ENCODE measurements around the gene ACOT11. TPM values are rescaled to one million over a fixed set of nuclear protein-coding genes. Genes with fewer than 3 reads are reported as not detected.
"Not testable (repeated sequence)": the region's sequence is repeated elsewhere in the genome, so short reads cannot be mapped to it uniquely, and the experiment has no call there.

The ACOT11 gene
- total and polyA plus RNA-seq, 4 experiments from 2014 or later: 0.64 to 1.00 TPM; not detected in 2

DNA sequence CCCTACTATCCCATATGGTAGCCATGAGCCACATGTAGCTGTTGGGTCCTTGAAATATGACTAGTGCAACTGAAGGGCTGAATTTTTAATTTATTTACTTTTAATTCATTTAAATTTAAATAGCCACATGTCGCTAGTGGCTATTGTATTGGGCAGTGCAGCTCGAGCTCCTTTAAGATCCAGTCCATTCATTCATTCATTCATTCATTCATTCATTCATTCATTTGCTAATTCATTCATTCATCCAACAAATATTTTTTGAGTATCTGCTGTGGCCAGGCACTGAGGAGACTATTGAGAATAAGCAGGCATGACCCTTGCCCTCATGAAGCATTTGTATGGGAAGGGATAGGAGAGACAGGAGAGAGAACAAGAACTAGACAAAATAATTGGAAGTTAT, 29.5 kb upstream of the ACOT11 start:
- Mint-ChIP-seq H3K27ac (no peak overlapping the region), H3K36me3 (no peaks in the 10 kb centered on the region), H3K4me1 (no peaks in the 10 kb centered on the region), H3K9me3 (no peaks in the 10 kb centered on the region), H3K27me3 (peaks cover 4 to 6% of the 10 kb centered on the region in 2 donors), H3K4me3 (no peak overlapping the region)
- no peaks in the 10 kb centered on the region for H3K4me1 ChIP-seq (ENCODE audit: insufficient read depth, low read length)
- H3K9me3 ChIP-seq (ENCODE audit: control insufficient read depth in 1 of 2, low read length in 2 of 2): no peaks in the 10 kb centered on the region
- ChIA-PET CTCF (ENCODE audit: partially characterized antibody) (no interaction called here), POLR2A (ENCODE audit: partially characterized antibody) (no interaction called here)
- H3K4me3 ChIP-seq (ENCODE audit: low read length in 2 of 2): no peak overlapping the region
- intact Hi-C loops (cut with micrococcal nuclease): no loop called here
- H3K36me3 ChIP-seq (ENCODE audit: insufficient read depth, low read length): no peaks in the 10 kb centered on the region
- DNase-seq: no peak
- no peak overlapping the region for H3K27ac ChIP-seq (ENCODE audit: low read depth, low read length)
- no peaks in the 10 kb centered on the region for H3K27me3 ChIP-seq (ENCODE audit: insufficient read depth, low read length)

DNA sequence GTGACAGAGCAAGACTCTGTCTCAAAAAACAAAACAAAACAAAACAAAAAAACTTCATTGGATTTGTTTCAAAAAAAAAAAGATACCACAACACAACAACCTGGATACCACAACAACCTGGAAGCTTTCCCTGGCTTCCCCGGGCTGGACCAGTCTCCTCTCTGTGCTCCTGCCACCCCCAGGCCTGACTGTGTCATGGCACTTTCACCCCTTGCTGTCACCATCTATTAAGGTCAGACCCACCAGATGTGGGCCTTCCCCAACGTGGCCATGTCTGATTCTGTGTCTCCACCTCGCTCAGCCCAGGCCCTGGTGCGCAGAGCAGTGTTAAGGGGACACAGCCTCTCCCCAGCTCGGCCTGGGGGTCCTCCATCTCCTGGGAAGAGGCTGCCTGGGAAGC, 28.3 kb upstream of the ACOT11 start:
- no peak for DNase-seq
- no peaks in the 10 kb centered on the region for H3K27me3 ChIP-seq (ENCODE audit: insufficient read depth, low read length)
- intact Hi-C loops (cut with micrococcal nuclease): no loop called here
- H3K27ac ChIP-seq (ENCODE audit: low read depth, low read length): no peak overlapping the region
- no peaks in the 10 kb centered on the region for H3K4me1 ChIP-seq (ENCODE audit: insufficient read depth, low read length)
- peaks cover 4 to 8% of the 10 kb centered on the region in 2 donors for H3K27me3 Mint-ChIP-seq
- H3K4me3 Mint-ChIP-seq: no peak overlapping the region
- no peaks in the 10 kb centered on the region for H3K9me3 Mint-ChIP-seq
- H3K4me1 Mint-ChIP-seq: no peaks in the 10 kb centered on the region
- ChIA-PET POLR2A (ENCODE audit: partially characterized antibody) (no interaction called here), CTCF (ENCODE audit: partially characterized antibody) (no interaction called here)
- H3K27ac Mint-ChIP-seq: no peak overlapping the region
- H3K36me3 ChIP-seq (ENCODE audit: insufficient read depth, low read length): no peaks in the 10 kb centered on the region
- no peaks in the 10 kb centered on the region for H3K9me3 ChIP-seq (ENCODE audit: control insufficient read depth in 1 of 2, low read length in 2 of 2)
- H3K36me3 Mint-ChIP-seq: no peaks in the 10 kb centered on the region
- H3K4me3 ChIP-seq (ENCODE audit: low read length in 2 of 2): no peak overlapping the region

DNA sequence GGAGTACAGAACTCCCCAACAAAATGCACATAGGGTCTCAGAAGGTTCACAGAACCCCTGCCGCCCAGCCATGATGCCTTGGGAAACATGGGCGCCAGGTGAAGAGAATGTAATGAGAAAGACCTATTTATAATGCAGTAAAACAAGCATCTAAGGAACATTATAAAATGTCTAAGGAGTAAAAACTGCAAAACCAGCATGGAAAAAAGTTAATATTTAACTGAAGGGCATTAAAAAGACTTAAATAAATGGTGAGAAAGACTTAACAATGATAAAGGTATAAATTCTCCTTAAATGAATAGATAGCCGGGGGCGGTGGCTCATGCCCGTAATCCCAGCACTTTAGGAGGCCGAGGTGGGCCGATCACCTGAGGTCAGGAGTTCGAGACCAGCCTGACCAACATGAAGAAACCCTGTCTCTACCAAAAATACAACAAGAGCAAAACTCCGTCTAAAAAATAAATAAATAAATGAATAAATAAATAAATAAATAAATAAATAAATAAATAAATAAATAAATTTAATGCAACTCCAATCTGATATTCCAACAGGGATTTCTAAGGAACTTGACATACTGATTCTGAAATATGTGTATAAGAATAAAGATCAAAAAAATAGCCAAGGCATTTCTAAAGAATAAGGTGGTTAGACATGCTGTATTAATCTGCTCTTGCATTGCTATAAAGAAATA, 27.3 kb upstream of the ACOT11 start:
- Mint-ChIP-seq H3K27ac (no peak overlapping the region), H3K27me3 (peaks cover 4 to 6% of the 10 kb centered on the region in 2 donors), H3K9me3 (no peaks in the 10 kb centered on the region), H3K4me1 (no peaks in the 10 kb centered on the region), H3K4me3 (no peak overlapping the region), H3K36me3 (no peaks in the 10 kb centered on the region)
- H3K4me1 ChIP-seq (ENCODE audit: insufficient read depth, low read length): no peaks in the 10 kb centered on the region
- no peaks in the 10 kb centered on the region for H3K36me3 ChIP-seq (ENCODE audit: insufficient read depth, low read length)
- H3K27ac ChIP-seq (ENCODE audit: low read depth, low read length): no peak overlapping the region
- DNase-seq: no peak
- intact Hi-C loops (cut with micrococcal nuclease): no loop called here
- ChIA-PET CTCF (ENCODE audit: partially characterized antibody) (no interaction called here), POLR2A (ENCODE audit: partially characterized antibody) (no interaction called here)
- no peak overlapping the region for H3K4me3 ChIP-seq (ENCODE audit: low read length in 2 of 2)
- no peaks in the 10 kb centered on the region for H3K9me3 ChIP-seq (ENCODE audit: control insufficient read depth in 1 of 2, low read length in 2 of 2)
- no peaks in the 10 kb centered on the region for H3K27me3 ChIP-seq (ENCODE audit: insufficient read depth, low read length)

DNA sequence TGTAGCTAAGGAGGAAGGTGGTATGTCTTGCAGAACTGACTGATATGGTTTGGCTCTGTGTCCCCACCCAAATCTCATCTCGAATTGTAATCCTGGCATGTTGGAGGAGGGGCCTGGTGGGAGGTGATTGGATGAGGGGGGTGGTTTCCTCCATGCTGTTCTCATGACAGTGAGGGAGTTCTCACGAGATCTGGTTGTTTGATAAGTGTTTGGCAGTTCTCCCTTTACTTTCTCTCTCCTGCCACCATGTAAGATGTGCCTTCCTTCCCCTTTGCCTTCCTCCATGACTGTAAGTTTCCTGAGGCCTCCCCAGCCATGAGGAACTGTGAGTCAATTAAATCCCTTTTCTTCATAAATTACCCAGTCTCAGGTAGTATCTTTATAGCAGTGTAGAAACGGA, 21.5 kb upstream of the ACOT11 start:
- H3K4me1 ChIP-seq (ENCODE audit: insufficient read depth, low read length); H3K9me3 Mint-ChIP-seq; H3K9me3 ChIP-seq (ENCODE audit: control insufficient read depth in 1 of 2, low read length in 2 of 2); H3K4me3 Mint-ChIP-seq; H3K4me3 ChIP-seq (ENCODE audit: low read length in 2 of 2); intact Hi-C loops (cut with micrococcal nuclease); CTCF ChIA-PET (ENCODE audit: partially characterized antibody); DNase-seq; H3K4me1 Mint-ChIP-seq; H3K36me3 ChIP-seq (ENCODE audit: insufficient read depth, low read length); POLR2A ChIA-PET (ENCODE audit: partially characterized antibody); H3K27ac ChIP-seq (ENCODE audit: low read depth, low read length); H3K36me3 Mint-ChIP-seq; H3K27me3 ChIP-seq (ENCODE audit: insufficient read depth, low read length); H3K27ac Mint-ChIP-seq; H3K27me3 Mint-ChIP-seq: not testable (repeated sequence)

DNA sequence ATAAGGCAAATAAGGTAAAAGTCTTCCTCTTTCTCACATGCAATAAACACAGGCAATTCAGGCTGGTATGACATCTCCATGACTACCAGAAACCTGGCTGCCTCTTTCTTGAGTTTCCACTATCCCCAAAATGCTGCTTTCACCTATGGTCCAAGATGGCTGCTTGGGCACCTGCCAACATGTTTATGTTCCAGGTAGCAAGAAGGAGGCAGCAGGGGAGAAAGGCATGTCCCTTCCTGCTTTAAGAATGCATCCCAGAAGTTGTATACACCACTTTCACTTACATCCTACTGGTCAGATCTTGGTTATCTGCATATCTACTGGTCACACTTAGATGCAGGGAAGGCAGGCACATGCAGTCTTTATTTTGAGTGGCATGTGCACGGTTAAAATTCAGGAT, 19.4 kb upstream of the ACOT11 start:
- POLR2A ChIA-PET (ENCODE audit: partially characterized antibody): no interaction called here
- H3K36me3 Mint-ChIP-seq: no peaks in the 10 kb centered on the region
- Histone ChIP-seq H3K9me3 (ENCODE audit: control insufficient read depth in 1 of 2, low read length in 2 of 2) (no peaks in the 10 kb centered on the region), H3K36me3 (ENCODE audit: insufficient read depth, low read length) (no peaks in the 10 kb centered on the region), H3K4me1 (ENCODE audit: insufficient read depth, low read length) (no peaks in the 10 kb centered on the region), H3K4me3 (ENCODE audit: low read length in 2 of 2) (no peak overlapping the region), H3K27ac (ENCODE audit: low read depth, low read length) (no peak overlapping the region), H3K27me3 (ENCODE audit: insufficient read depth, low read length) (no peaks in the 10 kb centered on the region)
- H3K9me3 Mint-ChIP-seq: no peaks in the 10 kb centered on the region
- peaks cover 4 to 8% of the 10 kb centered on the region in 2 donors for H3K27me3 Mint-ChIP-seq
- intact Hi-C loops (cut with micrococcal nuclease): no loop called here
- CTCF ChIA-PET (ENCODE audit: partially characterized antibody): no interaction called here
- H3K4me1 Mint-ChIP-seq: no peaks in the 10 kb centered on the region
- H3K27ac Mint-ChIP-seq: no peak overlapping the region
- DNase-seq: no peak
- H3K4me3 Mint-ChIP-seq: no peak overlapping the region

- Mint-ChIP-seq H3K4me1 (no peaks in the 10 kb centered on the region), H3K27ac (no peak overlapping the region), H3K36me3 (no peaks in the 10 kb centered on the region), H3K27me3 (peaks cover 2 to 7% of the 10 kb centered on the region in 2 donors), H3K4me3 (no peak overlapping the region), H3K9me3 (no peaks in the 10 kb centered on the region)
- ChIA-PET CTCF (ENCODE audit: partially characterized antibody) (no interaction called here), POLR2A (ENCODE audit: partially characterized antibody) (no interaction called here)
- Histone ChIP-seq H3K4me3 (ENCODE audit: low read length in 2 of 2) (no peak overlapping the region), H3K27me3 (ENCODE audit: insufficient read depth, low read length) (no peaks in the 10 kb centered on the region), H3K4me1 (ENCODE audit: insufficient read depth, low read length) (no peaks in the 10 kb centered on the region), H3K9me3 (ENCODE audit: control insufficient read depth in 1 of 2, low read length in 2 of 2) (no peaks in the 10 kb centered on the region), H3K36me3 (ENCODE audit: insufficient read depth, low read length) (no peaks in the 10 kb centered on the region), H3K27ac (ENCODE audit: low read depth, low read length) (no peak overlapping the region)
- intact Hi-C loops (cut with micrococcal nuclease): no loop called here
- no peak for DNase-seq
Observed at GRCh38 chr1:54532033-54532432, 16.0 kb upstream of the ACOT11 start.

- H3K27ac ChIP-seq (ENCODE audit: low read depth, low read length); H3K27me3 ChIP-seq (ENCODE audit: insufficient read depth, low read length); DNase-seq; H3K9me3 Mint-ChIP-seq; H3K4me3 ChIP-seq (ENCODE audit: low read length in 2 of 2); POLR2A ChIA-PET (ENCODE audit: partially characterized antibody); H3K36me3 Mint-ChIP-seq; H3K4me3 Mint-ChIP-seq; H3K27me3 Mint-ChIP-seq; H3K4me1 Mint-ChIP-seq; H3K4me1 ChIP-seq (ENCODE audit: insufficient read depth, low read length); H3K36me3 ChIP-seq (ENCODE audit: insufficient read depth, low read length); intact Hi-C loops (cut with micrococcal nuclease); H3K9me3 ChIP-seq (ENCODE audit: control insufficient read depth in 1 of 2, low read length in 2 of 2); H3K27ac Mint-ChIP-seq; CTCF ChIA-PET (ENCODE audit: partially characterized antibody): not testable (repeated sequence)
Observed at GRCh38 chr1:54536656-54537055, 11.4 kb upstream of the ACOT11 start.

GRCh38 chr1:54537611-54538010, 10.4 kb upstream of the ACOT11 start:
- intact Hi-C loops (cut with micrococcal nuclease): no loop called here
- no peaks in the 10 kb centered on the region for H3K27me3 ChIP-seq (ENCODE audit: insufficient read depth, low read length)
- no peaks in the 10 kb centered on the region for H3K9me3 ChIP-seq (ENCODE audit: control insufficient read depth in 1 of 2, low read length in 2 of 2)
- H3K4me3 Mint-ChIP-seq: no peak overlapping the region
- CTCF ChIA-PET (ENCODE audit: partially characterized antibody): no interaction called here
- no peaks in the 10 kb centered on the region for H3K36me3 ChIP-seq (ENCODE audit: insufficient read depth, low read length)
- no peaks in the 10 kb centered on the region for H3K36me3 Mint-ChIP-seq
- H3K27ac Mint-ChIP-seq: no peak overlapping the region
- H3K4me1 Mint-ChIP-seq: peaks cover 5 to 9% (median 6%) of the 10 kb centered on the region in 4 donors
- POLR2A ChIA-PET (ENCODE audit: partially characterized antibody): no interaction called here
- no peak for DNase-seq
- no peaks in the 10 kb centered on the region for H3K27me3 Mint-ChIP-seq
- H3K9me3 Mint-ChIP-seq: no peaks in the 10 kb centered on the region
- H3K27ac ChIP-seq (ENCODE audit: low read depth, low read length): no peak overlapping the region
- H3K4me3 ChIP-seq (ENCODE audit: low read length in 2 of 2): no peak overlapping the region
- H3K4me1 ChIP-seq (ENCODE audit: insufficient read depth, low read length): peaks cover 9% of the 10 kb centered on the region

All from CD4-positive, alpha-beta memory T cell (primary cell).